H1 (cell line): Measurements from ENCODE around the gene KIAA0513. TPM values are rescaled to one million over a fixed set of nuclear protein-coding genes. Genes with fewer than 3 reads are reported as not detected.

Experiments
- CTCF ChIA-PET: fragments of 300-600 bp; sonication (Branson Sonifier 250); formaldehyde crosslinking; loops from one replicate; lab custom pipeline; 2021; ENCODE audit not compliant: partially characterized antibody; lab: Charles Lee
- POLR2A ChIA-PET: fragments of 300-600 bp; sonication (Branson Sonifier 250); formaldehyde crosslinking; loops from one replicate; lab custom pipeline; 2021; ENCODE audit warnings: inconsistent platforms; ENCODE audit not compliant: partially characterized antibody; lab: Charles Lee
- DNase-seq, 2 experiments: peaks; one replicate each; pipeline versions ENCODE4 v3.0.0 to v3.0.0-alpha.2; 2010 to 2022; ENCODE audit warnings: low spot score in 2 of 2, low read depth in 1 of 2, mixed read lengths in 1 of 2
- FAIRE-seq: peaks from 2 replicates; lab custom pipeline; 2011; peaks lifted over from hg19 to GRCh38; lab: Jason Lieb, UNC
- H2AFZ ChIP-seq: 2 replicates; pipeline ENCODE4 v1.8.1; 2012; ENCODE audit warnings: low read length, inconsistent platforms
- H2AK5ac ChIP-seq: 2 replicates; pipeline ENCODE4 v1.6.1; 2013; ENCODE audit warnings: low read depth, low read length
- H2BK120ac ChIP-seq: replicated peaks from 2 replicates; pipeline ENCODE3; 2013; ENCODE audit warnings: low read depth, low read length, inconsistent platforms
- H2BK12ac ChIP-seq: 2 replicates; pipeline ENCODE4 v1.6.1; 2013; ENCODE audit warnings: low read depth, low read length
- H2BK15ac ChIP-seq: 2 replicates; pipeline ENCODE4 v1.6.1; 2013; ENCODE audit warnings: low read length
- H2BK20ac ChIP-seq: 2 replicates; pipeline ENCODE4 v1.6.1; 2013; ENCODE audit warnings: low read length
- H2BK5ac ChIP-seq: 2 replicates; pipeline ENCODE4 v1.6.1; 2013; ENCODE audit warnings: low read depth, low read length
- H3K14ac ChIP-seq: 2 replicates; pipeline ENCODE4 v1.6.1; 2013; ENCODE audit warnings: inconsistent platforms; ENCODE audit not compliant: insufficient read length
- H3K18ac ChIP-seq: 2 replicates; pipeline ENCODE4 v1.6.1; 2013; ENCODE audit warnings: low read length; ENCODE audit errors: extremely low read depth
- H3K23ac ChIP-seq: 2 replicates; pipeline ENCODE4 v1.6.1; 2013; ENCODE audit warnings: inconsistent platforms; ENCODE audit not compliant: insufficient read length
- H3K23me2 ChIP-seq: 2 replicates; pipeline ENCODE4 v1.6.1; 2013; ENCODE audit warnings: low read depth, low read length
- H3K27ac ChIP-seq: 2 replicates; pipeline ENCODE4 v1.6.1; 2011; ENCODE audit warnings: low read depth, low read length, inconsistent platforms
- H3K27me3 ChIP-seq, 4 experiments: replicated peaks in 1 of 4; 1 replicate in 1 of 4; 2 replicates in 3 of 4; pipeline versions ENCODE4 v1.6.1 to v1.8.1; 2011 to 2013; ENCODE audit warnings: low read length in 3 of 4, mild to moderate bottlenecking in 3 of 4, inconsistent platforms in 2 of 4, mixed read lengths in 2 of 4, moderate library complexity in 1 of 4; ENCODE audit not compliant: control insufficient read depth in 3 of 4, insufficient read depth in 3 of 4; ENCODE audit errors: extremely low read depth in 1 of 4
- H3K36me3 ChIP-seq, 4 experiments: 2 replicates each; pipeline versions ENCODE4 v1.6.1 to v1.8.1; 2011 to 2013; ENCODE audit warnings: mild to moderate bottlenecking in 4 of 4, low read length in 3 of 4, moderate library complexity in 2 of 4, control low read depth in 1 of 4, inconsistent platforms in 1 of 4; ENCODE audit not compliant: insufficient read depth in 4 of 4, control insufficient read depth in 2 of 4
- H3K4ac ChIP-seq: replicated peaks from 2 replicates; pipeline ENCODE3; 2013; ENCODE audit warnings: low read length, low read depth, mixed read lengths, inconsistent platforms; ENCODE audit not compliant: insufficient read length
- H3K4me1 ChIP-seq, 4 experiments: replicated peaks in 1 of 4; 1 replicate in 1 of 4; 2 replicates in 3 of 4; pipeline versions ENCODE4 v1.6.1 to v1.8.1; 2011 to 2013; ENCODE audit warnings: low read length in 3 of 4, inconsistent platforms in 2 of 4, mixed read lengths in 1 of 4; ENCODE audit not compliant: insufficient read depth in 4 of 4, control insufficient read depth in 3 of 4
- H3K4me2 ChIP-seq, 2 experiments: 2 replicates each; pipeline versions ENCODE4 v1.6.1 to v1.8.1; 2011 to 2013; ENCODE audit warnings: low read depth in 2 of 2, low read length in 2 of 2, control low read depth in 1 of 2, inconsistent platforms in 1 of 2, mild to moderate bottlenecking in 1 of 2; ENCODE audit not compliant: insufficient read depth in 1 of 2
- H3K4me3 ChIP-seq, 4 experiments: fragments of 200-600, 300-600 bp in 1 of 4; sonication (generic), shearing (Covaris generic), sonication (Bioruptor Twin) in 1 of 4; 2 replicates each; pipeline versions ENCODE4 v1.5.1 to v1.8.1; 2011 to 2016; ENCODE audit warnings: low read length in 4 of 4, low read depth in 3 of 4, control low read depth in 2 of 4, inconsistent platforms in 2 of 4, mild to moderate bottlenecking in 2 of 4, mixed read lengths in 1 of 4, moderate library complexity in 1 of 4; ENCODE audit not compliant: insufficient read depth in 2 of 4; ENCODE audit errors: extremely low read depth in 1 of 4
- H3K56ac ChIP-seq: replicated peaks from 2 replicates; pipeline ENCODE3; 2013; ENCODE audit warnings: low read depth, mild to moderate bottlenecking, mixed read lengths, low read length, inconsistent platforms; ENCODE audit not compliant: insufficient read length
- H3K79me1 ChIP-seq: 2 replicates; pipeline ENCODE4 v1.6.1; 2013; ENCODE audit warnings: low read depth, low read length, control low read depth
- H3K79me2 ChIP-seq, 2 experiments: 2 replicates each; pipeline versions ENCODE4 v1.6.1 to v1.8.1; 2012 to 2013; ENCODE audit warnings: low read length in 2 of 2, mild to moderate bottlenecking in 2 of 2, inconsistent platforms in 1 of 2; ENCODE audit not compliant: insufficient read depth in 2 of 2, control insufficient read depth in 1 of 2
- H3K9ac ChIP-seq, 4 experiments: replicated peaks in 1 of 4; 1 replicate in 1 of 4; 2 replicates in 3 of 4; pipeline versions ENCODE4 v1.6.1 to v1.8.1; 2011 to 2013; ENCODE audit warnings: low read depth in 3 of 4, low read length in 3 of 4, control low read depth in 2 of 4, mild to moderate bottlenecking in 2 of 4, moderate library complexity in 2 of 4, inconsistent platforms in 1 of 4; ENCODE audit errors: extremely low read depth in 1 of 4
- H3K9me3 ChIP-seq, 2 experiments: 2 replicates each; pipeline versions ENCODE4 v1.6.1 to v1.8.1; 2012 to 2013; ENCODE audit warnings: mild to moderate bottlenecking in 2 of 2, moderate library complexity in 2 of 2, control low read depth in 1 of 2, inconsistent platforms in 1 of 2, low read depth in 1 of 2, low read length in 1 of 2, mixed read lengths in 1 of 2; ENCODE audit not compliant: insufficient read depth in 2 of 2
- H4K20me1 ChIP-seq, 2 experiments: replicated peaks in 1 of 2; 2 replicates each; pipeline versions ENCODE3 to v1.8.1; 2011 to 2013; ENCODE audit warnings: inconsistent platforms in 2 of 2, low read length in 2 of 2, mild to moderate bottlenecking in 1 of 2; ENCODE audit not compliant: insufficient read depth in 2 of 2, control insufficient read depth in 1 of 2
- H4K5ac ChIP-seq: 2 replicates; pipeline ENCODE4 v1.6.1; 2013; ENCODE audit warnings: low read length, low read depth, mixed read lengths, inconsistent platforms; ENCODE audit not compliant: insufficient read length
- H4K8ac ChIP-seq: 2 replicates; pipeline ENCODE4 v1.8.0; 2013; ENCODE audit warnings: mild to moderate bottlenecking, moderate library complexity, low read length, inconsistent platforms; ENCODE audit not compliant: insufficient read depth; ENCODE audit errors: extremely low read depth
- H4K91ac ChIP-seq: replicated peaks from 2 replicates; pipeline ENCODE3; 2013; ENCODE audit warnings: low read length, mixed read lengths, inconsistent platforms; ENCODE audit not compliant: insufficient read length
- BACH1 ChIP-seq: IDR thresholded peaks from 2 replicates; pipeline ENCODE4 v1.6.1; 2012; ENCODE audit warnings: low read length, improper control_type of control experiment
- BRCA1 ChIP-seq: IDR thresholded peaks from 2 replicates; pipeline ENCODE4 v1.6.1; 2012; ENCODE audit warnings: low read depth, low read length, improper control_type of control experiment
- CEBPB ChIP-seq: IDR thresholded peaks from 2 replicates; pipeline ENCODE4 v1.6.1; 2012; ENCODE audit warnings: low read depth, low read length
- CHD2 ChIP-seq: IDR thresholded peaks from 2 replicates; pipeline ENCODE4 v1.6.1; 2012; ENCODE audit warnings: low read length, improper control_type of control experiment
- JUN ChIP-seq: IDR thresholded peaks from 2 replicates; pipeline ENCODE4 v1.6.1; 2011; ENCODE audit warnings: low read depth, mild to moderate bottlenecking, improper control_type of control experiment, low read length
- MAFK ChIP-seq: IDR thresholded peaks from 2 replicates; pipeline ENCODE4 v1.6.1; 2012; ENCODE audit warnings: low read depth, mild to moderate bottlenecking, improper control_type of control experiment, low read length
- MAX ChIP-seq: IDR thresholded peaks from 2 replicates; pipeline ENCODE4 v1.6.1; 2012; ENCODE audit warnings: inconsistent platforms
- POLR2AphosphoS5 ChIP-seq: IDR thresholded peaks from 2 replicates; pipeline ENCODE4 v1.6.1; 2011; ENCODE audit warnings: low read depth, low read length
- SIN3A ChIP-seq, 2 experiments: IDR thresholded peaks in 1 of 2; conservative IDR thresholded peaks in 1 of 2; 2 replicates each; pipeline ENCODE4 v1.6.1; 2011 to 2012; ENCODE audit warnings: low read length in 2 of 2, improper control_type of control experiment in 1 of 2, low read depth in 1 of 2, mild to moderate bottlenecking in 1 of 2
- SIRT6 ChIP-seq: IDR thresholded peaks from one replicate; pipeline ENCODE4 v1.7.1; 2012; ENCODE audit warnings: low read length, inconsistent platforms
- SUZ12 ChIP-seq: fragments of 200-600 bp; sonication (generic); IDR thresholded peaks from 2 replicates; pipeline ENCODE4 v1.6.1; 2012; ENCODE audit warnings: mild to moderate bottlenecking, inconsistent platforms, low read length, moderate library complexity, mixed read lengths
- TBP ChIP-seq: IDR thresholded peaks from 2 replicates; pipeline ENCODE4 v1.6.1; 2011; ENCODE audit warnings: low read depth, low read length, improper control_type of control experiment
- WGBS, 2 experiments: shearing (Covaris generic) in 1 of 2; methylation state at CpG; one replicate each; pipeline versions ENCODE4 v1.1.6 to v1.1.7; 2013 to 2015; ENCODE audit warnings: low lambda C conversion rate in 2 of 2, mixed read lengths in 2 of 2, inconsistent platforms in 1 of 2, low coverage in 1 of 2, missing lambda C conversion rate in 1 of 2; ENCODE audit not compliant: insufficient replicate concordance in 2 of 2, insufficient coverage in 1 of 2, insufficient read length in 1 of 2; ENCODE audit errors: extremely low coverage in 1 of 2, missing lambda C conversion rate in 1 of 2; 5-methylcytosine and 5-hydroxymethylcytosine counted together
- polyA plus RNA-seq, 7 experiments: library from polyadenylated mRNA; depleted of rRNA in 3 of 7; stranded (reverse) in 5 of 7; unstranded in 2 of 7; fragments of >200 nt in 5 of 7; fragments of 200-250 nt in 2 of 7; gene quantifications; 1 replicate in 5 of 7; 2 replicates in 1 of 7; 4 replicates in 1 of 7; pipeline versions ENCODE4 v1.2.1 to v1.2.3, GENCODE V29; 2011 to 2013; ENCODE audit warnings: missing spikeins in 2 of 7, mixed read lengths in 2 of 7
- total RNA-seq: library from RNA; stranded (reverse); fragmentation: NEBNext Ultra II Directional; extraction: Animal tissue kit (Norgen Biotek cat#: 25700); gene quantifications from 2 replicates; pipeline ENCODE4 v1.2.1, GENCODE V29; 2021

KIAA0513 gene
- total and polyA plus RNA-seq, 2 of the 8 experiments (the other 6 are each of a cell fraction or from before 2014, with no cell fraction given), result 2.1 to 6.1 TPM

DNA sequence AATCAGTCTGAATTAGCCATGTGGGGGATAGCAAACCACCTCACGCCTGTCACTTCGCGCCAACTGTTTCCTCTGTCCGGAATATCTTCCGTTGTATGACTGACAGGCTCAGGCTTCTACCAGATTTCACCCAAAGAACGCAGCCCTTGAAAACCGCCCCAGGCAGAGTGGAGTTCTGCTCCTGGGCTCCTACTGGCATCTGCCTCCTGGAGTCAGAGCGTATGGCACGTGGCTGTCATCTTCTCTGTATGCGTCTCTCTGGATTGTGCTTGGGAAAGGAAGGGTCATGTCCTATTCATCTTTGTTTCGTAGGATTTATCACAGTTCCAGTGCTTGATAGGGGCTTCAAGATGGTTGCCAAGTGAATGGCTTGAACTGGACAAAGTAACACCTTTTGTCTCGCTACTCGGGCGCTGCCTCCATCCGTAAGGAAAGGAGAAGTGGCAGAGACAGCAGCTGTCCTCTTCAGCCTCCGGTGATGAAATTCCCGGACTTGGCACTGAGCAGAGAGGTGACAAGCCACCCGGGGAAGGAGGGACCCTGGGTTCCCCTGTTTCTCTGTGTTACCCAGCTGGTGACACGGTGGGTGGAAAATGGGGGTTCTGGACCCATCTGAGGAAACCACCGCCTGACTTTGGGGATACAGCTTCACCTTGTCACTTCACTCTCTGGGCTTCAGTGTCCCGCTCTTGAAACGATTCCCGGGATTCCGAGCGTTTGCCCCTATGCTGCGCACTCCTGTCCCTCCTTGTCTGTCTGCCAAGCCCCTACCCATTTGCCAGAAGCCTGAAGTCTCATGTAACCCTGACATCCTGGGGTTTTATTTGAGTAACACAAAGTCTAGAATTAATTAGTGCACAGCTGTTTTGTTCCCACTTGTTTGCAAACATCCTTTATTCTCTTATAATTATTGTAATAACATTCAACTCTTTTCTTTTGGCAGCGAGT, 13.9 kb downstream of the KIAA0513 start:
- Histone ChIP-seq H2BK20ac (no peak overlapping the region), H2BK12ac (no peak overlapping the region), H2BK120ac (no peak overlapping the region), H4K8ac (no peak overlapping the region), H3K14ac (no peak overlapping the region), H3K4me3 (no peak overlapping the region), H2BK5ac (no peak overlapping the region), H3K9ac (no peak overlapping the region), H3K36me3 (no peaks in the 10 kb centered on the region), H3K56ac (no peak overlapping the region), H2AFZ (no peak overlapping the region), H2BK15ac (no peak overlapping the region), H3K23ac (no peak overlapping the region), H3K79me2 (no peaks in the 10 kb centered on the region), H3K27me3 (no peaks in the 10 kb centered on the region), H3K79me1 (no peaks in the 10 kb centered on the region), H3K18ac (no peak overlapping the region), H2AK5ac (no peak overlapping the region), H3K4ac (no peak overlapping the region), H3K23me2 (no peaks in the 10 kb centered on the region), H4K20me1 (peaks cover 0 to 6% of the 10 kb centered on the region in 2 experiments), H3K9me3 (no peaks in the 10 kb centered on the region), H3K27ac (no peak overlapping the region), H3K4me1 (no peaks in the 10 kb centered on the region), H4K5ac (no peak overlapping the region), H4K91ac (no peak overlapping the region), H3K4me2 (no peak overlapping the region)
- WGBS, 2 experiments, result 90% methylated on average over 27 of the region's 27 CpGs; no CpG with 5 or more reads in 1 of the 2 experiments
- DNase-seq (no peak), FAIRE-seq (no peak)
- no peak for TF ChIP-seq BACH1
- TF ChIP-seq SUZ12, result no peak
- TF ChIP-seq SIRT6, result no peak
- TF ChIP-seq MAX, result no peak
- TF ChIP-seq BRCA1, result no peak
- no peak for TF ChIP-seq TBP
- TF ChIP-seq SIN3A (conservative IDR thresholded peaks at IDR 0.05 in 1 of 2, IDR thresholded peaks at IDR 0.05 in 1 of 2; ENCODE audit: low read depth in 1 of 2, low read length in 2 of 2), result no peak
- TF ChIP-seq MAFK, result no peak
- TF ChIP-seq POLR2AphosphoS5, result no peak
- TF ChIP-seq JUN, result no peak
- TF ChIP-seq CHD2, result no peak
- TF ChIP-seq CEBPB, result no peak
- ChIA-PET CTCF (interaction anchor here (0.9 to 1.3 kb wide), 2 partner anchors 15 to 16 kb away, joined by 4 read pairs; no protein-coding TSS in a partner anchor), POLR2A (no interaction called here)
